ENCODE results near the gene CMPK2. TPM values are rescaled to one million over a fixed set of nuclear protein-coding genes. Genes with fewer than 3 reads are reported as not detected.

Gene CMPK2
- total and polyA plus RNA-seq, 4 donors = 2.9 to 41.7 (median 4.2) TPM

- no peak overlapping the region for H3K27ac ChIP-seq (ENCODE audit: low read depth in 1 of 2, low read length in 2 of 2)
- no peak overlapping the region for H3K9ac ChIP-seq (ENCODE audit: low read depth in 1 of 2, low read length in 2 of 2)
- no peak overlapping the region for H3K4me3 ChIP-seq (ENCODE audit: low read depth in 1 of 3, low read length in 3 of 3)
- no peaks in the 10 kb centered on the region for H3K36me3 ChIP-seq (ENCODE audit: control insufficient read depth in 4 of 4, insufficient read depth in 3 of 4, low read depth in 1 of 4, low read length in 3 of 4)
- no peaks in the 10 kb centered on the region for H3K27me3 ChIP-seq (ENCODE audit: control insufficient read depth in 4 of 4, insufficient read depth in 4 of 4, low read length in 3 of 4)
- WGBS = 66% methylated on average over 5 of the region's 5 CpGs
- no peak for TF ChIP-seq JUND (IDR thresholded peaks at IDR 0.05)
- TF ChIP-seq, protein P1, sequence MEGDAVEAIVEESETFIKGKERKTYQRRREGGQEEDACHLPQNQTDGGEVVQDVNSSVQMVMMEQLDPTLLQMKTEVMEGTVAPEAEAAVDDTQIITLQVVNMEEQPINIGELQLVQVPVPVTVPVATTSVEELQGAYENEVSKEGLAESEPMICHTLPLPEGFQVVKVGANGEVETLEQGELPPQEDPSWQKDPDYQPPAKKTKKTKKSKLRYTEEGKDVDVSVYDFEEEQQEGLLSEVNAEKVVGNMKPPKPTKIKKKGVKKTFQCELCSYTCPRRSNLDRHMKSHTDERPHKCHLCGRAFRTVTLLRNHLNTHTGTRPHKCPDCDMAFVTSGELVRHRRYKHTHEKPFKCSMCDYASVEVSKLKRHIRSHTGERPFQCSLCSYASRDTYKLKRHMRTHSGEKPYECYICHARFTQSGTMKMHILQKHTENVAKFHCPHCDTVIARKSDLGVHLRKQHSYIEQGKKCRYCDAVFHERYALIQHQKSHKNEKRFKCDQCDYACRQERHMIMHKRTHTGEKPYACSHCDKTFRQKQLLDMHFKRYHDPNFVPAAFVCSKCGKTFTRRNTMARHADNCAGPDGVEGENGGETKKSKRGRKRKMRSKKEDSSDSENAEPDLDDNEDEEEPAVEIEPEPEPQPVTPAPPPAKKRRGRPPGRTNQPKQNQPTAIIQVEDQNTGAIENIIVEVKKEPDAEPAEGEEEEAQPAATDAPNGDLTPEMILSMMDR (IDR thresholded peaks at IDR 0.05; ENCODE audit: low read depth, low read length, missing input control) = no peak
- no peak for TF ChIP-seq ZBTB33 (IDR thresholded peaks at IDR 0.05)
- TF ChIP-seq, protein P2, sequence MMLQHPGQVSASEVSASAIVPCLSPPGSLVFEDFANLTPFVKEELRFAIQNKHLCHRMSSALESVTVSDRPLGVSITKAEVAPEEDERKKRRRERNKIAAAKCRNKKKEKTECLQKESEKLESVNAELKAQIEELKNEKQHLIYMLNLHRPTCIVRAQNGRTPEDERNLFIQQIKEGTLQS (IDR thresholded peaks at IDR 0.05) = no peak
- TF ChIP-seq RAD21 (IDR thresholded peaks at IDR 0.05) = no peak
- no peak for TF ChIP-seq RXRA (IDR thresholded peaks at IDR 0.05)
- TF ChIP-seq GABPA (IDR thresholded peaks at IDR 0.05 in 1 of 2, conservative IDR thresholded peaks at IDR 0.05 in 1 of 2) = no peak
- TF ChIP-seq, protein P3, sequence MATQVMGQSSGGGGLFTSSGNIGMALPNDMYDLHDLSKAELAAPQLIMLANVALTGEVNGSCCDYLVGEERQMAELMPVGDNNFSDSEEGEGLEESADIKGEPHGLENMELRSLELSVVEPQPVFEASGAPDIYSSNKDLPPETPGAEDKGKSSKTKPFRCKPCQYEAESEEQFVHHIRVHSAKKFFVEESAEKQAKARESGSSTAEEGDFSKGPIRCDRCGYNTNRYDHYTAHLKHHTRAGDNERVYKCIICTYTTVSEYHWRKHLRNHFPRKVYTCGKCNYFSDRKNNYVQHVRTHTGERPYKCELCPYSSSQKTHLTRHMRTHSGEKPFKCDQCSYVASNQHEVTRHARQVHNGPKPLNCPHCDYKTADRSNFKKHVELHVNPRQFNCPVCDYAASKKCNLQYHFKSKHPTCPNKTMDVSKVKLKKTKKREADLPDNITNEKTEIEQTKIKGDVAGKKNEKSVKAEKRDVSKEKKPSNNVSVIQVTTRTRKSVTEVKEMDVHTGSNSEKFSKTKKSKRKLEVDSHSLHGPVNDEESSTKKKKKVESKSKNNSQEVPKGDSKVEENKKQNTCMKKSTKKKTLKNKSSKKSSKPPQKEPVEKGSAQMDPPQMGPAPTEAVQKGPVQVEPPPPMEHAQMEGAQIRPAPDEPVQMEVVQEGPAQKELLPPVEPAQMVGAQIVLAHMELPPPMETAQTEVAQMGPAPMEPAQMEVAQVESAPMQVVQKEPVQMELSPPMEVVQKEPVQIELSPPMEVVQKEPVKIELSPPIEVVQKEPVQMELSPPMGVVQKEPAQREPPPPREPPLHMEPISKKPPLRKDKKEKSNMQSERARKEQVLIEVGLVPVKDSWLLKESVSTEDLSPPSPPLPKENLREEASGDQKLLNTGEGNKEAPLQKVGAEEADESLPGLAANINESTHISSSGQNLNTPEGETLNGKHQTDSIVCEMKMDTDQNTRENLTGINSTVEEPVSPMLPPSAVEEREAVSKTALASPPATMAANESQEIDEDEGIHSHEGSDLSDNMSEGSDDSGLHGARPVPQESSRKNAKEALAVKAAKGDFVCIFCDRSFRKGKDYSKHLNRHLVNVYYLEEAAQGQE (IDR thresholded peaks at IDR 0.05) = no peak
- no peaks in the 10 kb centered on the region for H3K4me1 ChIP-seq (ENCODE audit: control insufficient read depth in 4 of 4, insufficient read depth in 4 of 4, low read length in 3 of 4)
- no peak for DNase-seq (ENCODE audit: low spot score)
- no peaks in the 10 kb centered on the region for H3K9me3 ChIP-seq (ENCODE audit: control insufficient read depth in 4 of 4, low read length in 3 of 4)
These were observed 42.6 kb downstream of the CMPK2 start for GRCh38 chr2:6823111-6823510.

DNA sequence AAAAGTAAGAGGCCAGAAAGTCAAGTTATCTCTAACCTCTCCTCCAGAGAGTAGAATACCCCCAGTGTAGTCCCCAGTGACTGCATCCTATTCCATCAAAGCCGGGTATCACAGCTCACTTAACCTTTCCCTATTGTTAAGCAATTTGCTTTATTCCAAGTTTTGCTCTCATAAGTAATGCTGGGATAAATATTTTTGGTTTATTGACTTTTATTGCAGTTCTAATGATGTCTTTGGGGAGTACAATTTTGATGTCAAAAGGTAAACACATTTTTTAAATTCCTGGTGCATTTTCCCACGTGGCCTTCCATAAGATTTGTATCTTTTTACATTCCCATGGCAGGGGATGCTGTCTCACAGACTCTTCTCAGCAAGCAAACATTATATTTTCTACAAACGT, 43.3 kb downstream of the CMPK2 start:
- H3K4me1 ChIP-seq (ENCODE audit: control insufficient read depth in 4 of 4, insufficient read depth in 4 of 4, low read length in 3 of 4) = no peaks in the 10 kb centered on the region
- H3K36me3 ChIP-seq (ENCODE audit: control insufficient read depth in 4 of 4, insufficient read depth in 3 of 4, low read depth in 1 of 4, low read length in 3 of 4) = no peaks in the 10 kb centered on the region
- H3K27me3 ChIP-seq (ENCODE audit: control insufficient read depth in 4 of 4, insufficient read depth in 4 of 4, low read length in 3 of 4) = no peaks in the 10 kb centered on the region
- no peak overlapping the region for H3K27ac ChIP-seq (ENCODE audit: low read depth in 1 of 2, low read length in 2 of 2)
- no peak overlapping the region for H3K4me3 ChIP-seq (ENCODE audit: low read depth in 1 of 3, low read length in 3 of 3)
- H3K9ac ChIP-seq (ENCODE audit: low read depth in 1 of 2, low read length in 2 of 2) = no peak overlapping the region
- no peaks in the 10 kb centered on the region for H3K9me3 ChIP-seq (ENCODE audit: control insufficient read depth in 4 of 4, low read length in 3 of 4)
- WGBS = 50% methylated on average over 3 of the region's 3 CpGs
- TF ChIP-seq NR2F2 (IDR thresholded peaks at IDR 0.05) (no peak), GABPA (IDR thresholded peaks at IDR 0.05 in 1 of 2, conservative IDR thresholded peaks at IDR 0.05 in 1 of 2) (no peak), FOXA2 (IDR thresholded peaks at IDR 0.05) (no peak), HNF4A (conservative IDR thresholded peaks at IDR 0.05) (no peak), YY1 (IDR thresholded peaks at IDR 0.05) (no peak), HNF4G (IDR thresholded peaks at IDR 0.05) (no peak), ZBTB33 (IDR thresholded peaks at IDR 0.05) (no peak), TAF1 (conservative IDR thresholded peaks at IDR 0.05) (no peak)
- DNase-seq (ENCODE audit: low spot score) = no peak

Measured in liver (tissue), 9 donors.